Measurements from ENCODE around the gene NRXN2.

- TF ChIP-seq CTCF (conservative IDR thresholded peaks at IDR 0.05; ENCODE audit: low read length) (no peak), EZH2phosphoT487 (IDR thresholded peaks at IDR 0.05; ENCODE audit: borderline replicate concordance) (no peak)
Measured at GRCh38 chr11:64631675-64632074, 91.3 kb downstream of the NRXN2 start.

All from Loucy (cell line).